ENCODE data around the gene NEURL1B. TPM values are rescaled to one million over a fixed set of nuclear protein-coding genes. Genes with fewer than 3 reads are reported as not detected.

The NEURL1B gene
- total and polyA plus RNA-seq, 2 donors (not counting 1 experiment from before 2014, with no cell fraction given), result 0.06 to 0.17 TPM

GRCh38 chr5:172602783-172603231 lies 38.3 kb upstream of the NEURL1B start:
- Histone ChIP-seq H3K9me3 (ENCODE audit: control extremely low read depth in 1 of 3, control insufficient read depth in 2 of 3, insufficient read depth in 1 of 3, low read length in 2 of 3) (peaks cover 0 to 9% (median 0%) of the 10 kb centered on the region in 3 donors), H2AFZ (ENCODE audit: insufficient read depth, low read depth, low read length, poor library complexity, severe bottlenecking) (no peak overlapping the region), H3K27me3 (replicated peaks in 1 of 4; ENCODE audit: control extremely low read depth in 1 of 4, control insufficient read depth in 3 of 4, insufficient read depth in 4 of 4, low read length in 3 of 4) (peaks cover 0 to 3% (median 0%) of the 10 kb centered on the region in 4 experiments), H3K4me1 (ENCODE audit: control insufficient read depth in 2 of 2, insufficient read depth in 2 of 2, low read length in 2 of 2) (no peaks in the 10 kb centered on the region), H3K79me2 (ENCODE audit: control insufficient read depth, insufficient read depth, low read length) (no peaks in the 10 kb centered on the region), H3K9ac (ENCODE audit: low read length) (no peak overlapping the region), H4K20me1 (ENCODE audit: control insufficient read depth, insufficient read depth, low read length, poor library complexity, severe bottlenecking) (no peaks in the 10 kb centered on the region), H3K27ac (ENCODE audit: low read length in 2 of 2) (no peak overlapping the region), H3K4me2 (replicated peaks; ENCODE audit: low read depth, low read length, poor library complexity, severe bottlenecking) (no peak overlapping the region), H3K4me3 (ENCODE audit: control extremely low read depth in 1 of 5, extremely low read depth in 1 of 5, insufficient read depth in 1 of 5, low read depth in 2 of 5, low read length in 4 of 5) (no peak overlapping the region), H3K36me3 (replicated peaks in 1 of 2; ENCODE audit: control extremely low read depth in 1 of 2, control insufficient read depth in 1 of 2, extremely low read depth in 1 of 2, insufficient read depth in 2 of 2, low read length in 1 of 2) (no peaks in the 10 kb centered on the region)
- intact Hi-C loops (cut with micrococcal nuclease), result no loop called here
- ATAC-seq (ENCODE audit: low read depth) (no peak), DNase-seq (no peak)
- no peaks in the 10 kb centered on the region for H3K4me1 Mint-ChIP-seq
- whole genome bisulfite sequencing (ENCODE audit: insufficient coverage), result 80% methylated on average over 10 of the region's 14 CpGs
- no peaks in the 10 kb centered on the region for H3K9me3 Mint-ChIP-seq (ENCODE audit: insufficient read depth)
- CTCF ChIA-PET, result no interaction called here
- no peak overlapping the region for H3K4me3 Mint-ChIP-seq
- no peak overlapping the region for H3K27ac Mint-ChIP-seq
- no peak for TF ChIP-seq EZH2 (IDR thresholded peaks at IDR 0.05; ENCODE audit: borderline replicate concordance, insufficient read depth, low read depth, low read length, poor library complexity, severe bottlenecking)
- no peak for TF ChIP-seq CTCF (IDR thresholded peaks at IDR 0.05)
- peaks cover 28% of the 10 kb centered on the region for H3K27me3 Mint-ChIP-seq
- POLR2A ChIA-PET, result no interaction called here

GRCh38 chr5:172603251-172603806 lies 37.7 kb upstream of the NEURL1B start:
- no peaks in the 10 kb centered on the region for H4K20me1 ChIP-seq (ENCODE audit: control insufficient read depth, insufficient read depth, low read length, poor library complexity, severe bottlenecking)
- intact Hi-C loops (cut with micrococcal nuclease), result no loop called here
- no peaks in the 10 kb centered on the region for H3K79me2 ChIP-seq (ENCODE audit: control insufficient read depth, insufficient read depth, low read length)
- H2AFZ ChIP-seq (ENCODE audit: insufficient read depth, low read depth, low read length, poor library complexity, severe bottlenecking), result no peak overlapping the region
- ChIA-PET CTCF (no interaction called here), POLR2A (no interaction called here)
- H3K9ac ChIP-seq (ENCODE audit: low read length), result no peak overlapping the region
- no peak overlapping the region for H3K4me3 Mint-ChIP-seq
- no peak overlapping the region for H3K4me3 ChIP-seq (ENCODE audit: control extremely low read depth in 1 of 5, extremely low read depth in 1 of 5, insufficient read depth in 1 of 5, low read depth in 2 of 5, low read length in 4 of 5)
- DNase-seq (no peak), ATAC-seq (ENCODE audit: low read depth) (no peak)
- no peaks in the 10 kb centered on the region for H3K36me3 ChIP-seq (replicated peaks in 1 of 2; ENCODE audit: control extremely low read depth in 1 of 2, control insufficient read depth in 1 of 2, extremely low read depth in 1 of 2, insufficient read depth in 2 of 2, low read length in 1 of 2)
- H3K9me3 ChIP-seq (ENCODE audit: control extremely low read depth in 1 of 3, control insufficient read depth in 2 of 3, insufficient read depth in 1 of 3, low read length in 2 of 3), result peaks cover 0 to 9% (median 0%) of the 10 kb centered on the region in 3 donors
- H3K4me1 ChIP-seq (ENCODE audit: control insufficient read depth in 2 of 2, insufficient read depth in 2 of 2, low read length in 2 of 2), result no peaks in the 10 kb centered on the region
- peaks cover 0 to 3% (median 0%) of the 10 kb centered on the region in 4 experiments for H3K27me3 ChIP-seq (replicated peaks in 1 of 4; ENCODE audit: control extremely low read depth in 1 of 4, control insufficient read depth in 3 of 4, insufficient read depth in 4 of 4, low read length in 3 of 4)
- TF ChIP-seq EZH2 (IDR thresholded peaks at IDR 0.05; ENCODE audit: borderline replicate concordance, insufficient read depth, low read depth, low read length, poor library complexity, severe bottlenecking) (no peak), CTCF (IDR thresholded peaks at IDR 0.05) (no peak)
- 91% methylated on average over 15 of the region's 17 CpGs for WGBS (ENCODE audit: insufficient coverage)
- H3K4me2 ChIP-seq (replicated peaks; ENCODE audit: low read depth, low read length, poor library complexity, severe bottlenecking), result no peak overlapping the region
- no peak overlapping the region for H3K27ac ChIP-seq (ENCODE audit: low read length in 2 of 2)
- H3K27me3 Mint-ChIP-seq, result peaks cover 30% of the 10 kb centered on the region
- H3K9me3 Mint-ChIP-seq (ENCODE audit: insufficient read depth), result no peaks in the 10 kb centered on the region
- no peaks in the 10 kb centered on the region for H3K4me1 Mint-ChIP-seq
- H3K27ac Mint-ChIP-seq, result no peak overlapping the region

Data from B cell (primary cell).